ENCODE measurements around the gene HSPA4.

Gene HSPA4

GRCh38 chr5:133129289-133129688, 77.5 kb downstream of the HSPA4 start:
- H4K20me1 ChIP-seq (ENCODE audit: insufficient read depth, low read length) = no peaks in the 10 kb centered on the region
- no peak overlapping the region for H2AFZ ChIP-seq (ENCODE audit: low read depth, low read length)
- ATAC-seq (ENCODE audit: insufficient read depth, low read depth) (no peak), DNase-seq (no peak)
- no peak overlapping the region for H3K4me3 ChIP-seq (ENCODE audit: low read depth in 1 of 2, low read length in 2 of 2)
- H3K79me2 ChIP-seq (ENCODE audit: insufficient read depth, low read length) = no peaks in the 10 kb centered on the region
- no peaks in the 10 kb centered on the region for H3K36me3 ChIP-seq (ENCODE audit: insufficient read depth, low read length)
- H3K4me2 ChIP-seq (ENCODE audit: insufficient read depth, low read length) = no peak overlapping the region
- H3K9ac ChIP-seq (ENCODE audit: low read depth, low read length) = no peak overlapping the region
- H3K27ac ChIP-seq (ENCODE audit: low read length) = no peak overlapping the region
- no peaks in the 10 kb centered on the region for H3K9me3 ChIP-seq (ENCODE audit: insufficient read depth, low read length, severe bottlenecking)
- H3K4me1 ChIP-seq (ENCODE audit: insufficient read depth, low read length) = no peaks in the 10 kb centered on the region
- TF ChIP-seq CTCF (IDR thresholded peaks at IDR 0.05; ENCODE audit: borderline replicate concordance, extremely low read depth, low read length, poor library complexity, severe bottlenecking) (no peak), EZH2 (IDR thresholded peaks at IDR 0.05; ENCODE audit: borderline replicate concordance, low read depth, low read length, severe bottlenecking) (no peak)
- H3K27me3 ChIP-seq (ENCODE audit: insufficient read depth, low read length, poor library complexity) = no peaks in the 10 kb centered on the region

- ATAC-seq (ENCODE audit: insufficient read depth, low read depth) = no peak
- Histone ChIP-seq H3K9me3 (ENCODE audit: insufficient read depth, low read length, severe bottlenecking) (no peaks in the 10 kb centered on the region), H4K20me1 (ENCODE audit: insufficient read depth, low read length) (no peaks in the 10 kb centered on the region), H3K4me1 (ENCODE audit: insufficient read depth, low read length) (no peaks in the 10 kb centered on the region), H3K9ac (ENCODE audit: low read depth, low read length) (no peak overlapping the region), H3K36me3 (ENCODE audit: insufficient read depth, low read length) (no peaks in the 10 kb centered on the region), H3K79me2 (ENCODE audit: insufficient read depth, low read length) (no peaks in the 10 kb centered on the region), H3K27ac (ENCODE audit: low read length) (no peak overlapping the region), H3K27me3 (ENCODE audit: insufficient read depth, low read length, poor library complexity) (no peaks in the 10 kb centered on the region), H2AFZ (ENCODE audit: low read depth, low read length) (no peak overlapping the region), H3K4me2 (ENCODE audit: insufficient read depth, low read length) (no peak overlapping the region), H3K4me3 (ENCODE audit: low read depth in 1 of 2, low read length in 2 of 2) (no peak overlapping the region)
- no peak for DNase-seq
- TF ChIP-seq EZH2 (IDR thresholded peaks at IDR 0.05; ENCODE audit: borderline replicate concordance, low read depth, low read length, severe bottlenecking) (no peak), CTCF (IDR thresholded peaks at IDR 0.05; ENCODE audit: borderline replicate concordance, extremely low read depth, low read length, poor library complexity, severe bottlenecking) (no peak)
These were observed 78.1 kb downstream of the HSPA4 start for GRCh38 chr5:133129950-133130349.

GRCh38 chr5:133130387-133131118, 78.7 kb downstream of the HSPA4 start:
- Histone ChIP-seq H4K20me1 (ENCODE audit: insufficient read depth, low read length) (no peaks in the 10 kb centered on the region), H3K4me3 (ENCODE audit: low read depth in 1 of 2, low read length in 2 of 2) (no peak overlapping the region), H2AFZ (ENCODE audit: low read depth, low read length) (no peak overlapping the region), H3K27ac (ENCODE audit: low read length) (no peak overlapping the region), H3K9me3 (ENCODE audit: insufficient read depth, low read length, severe bottlenecking) (no peaks in the 10 kb centered on the region), H3K36me3 (ENCODE audit: insufficient read depth, low read length) (no peaks in the 10 kb centered on the region), H3K9ac (ENCODE audit: low read depth, low read length) (no peak overlapping the region), H3K27me3 (ENCODE audit: insufficient read depth, low read length, poor library complexity) (no peaks in the 10 kb centered on the region), H3K4me1 (ENCODE audit: insufficient read depth, low read length) (no peaks in the 10 kb centered on the region), H3K4me2 (ENCODE audit: insufficient read depth, low read length) (no peak overlapping the region), H3K79me2 (ENCODE audit: insufficient read depth, low read length) (no peaks in the 10 kb centered on the region)
- TF ChIP-seq EZH2 (IDR thresholded peaks at IDR 0.05; ENCODE audit: borderline replicate concordance, low read depth, low read length, severe bottlenecking) (no peak), CTCF (IDR thresholded peaks at IDR 0.05; ENCODE audit: borderline replicate concordance, extremely low read depth, low read length, poor library complexity, severe bottlenecking) (no peak)
- DNase-seq (no peak), ATAC-seq (ENCODE audit: insufficient read depth, low read depth) (no peak)
